GM19468 (cell line): ENCODE results near the gene MYO16.

ENCODE experiments used
- ATAC-seq: cut with Tn5 transposase; IDR thresholded peaks from one replicate; pipeline ENCODE4 v1.9.1; 2021; ENCODE audit warnings: mild to moderate bottlenecking, moderate library complexity, moderate number of reproducible peaks; ENCODE audit not compliant: unreplicated experiment; ENCODE audit errors: extremely low read depth

The MYO16 gene

GRCh38 chr13:108923386-108924047, 294.1 kb downstream of the MYO16 start:
- ATAC-seq, result no peak

- no peak for ATAC-seq
Observed at GRCh38 chr13:108924134-108924533, 294.7 kb downstream of the MYO16 start.

GRCh38 chr13:108924541-108924940, 295.1 kb downstream of the MYO16 start:
- ATAC-seq, result no peak

- ATAC-seq, result no peak
Observed at GRCh38 chr13:108925070-108925469, 295.7 kb downstream of the MYO16 start.

GRCh38 chr13:108926862-108927261, 297.5 kb downstream of the MYO16 start:
- ATAC-seq, result no peak

GRCh38 chr13:108927615-108928014, 298.2 kb downstream of the MYO16 start:
- no peak for ATAC-seq

- no peak for ATAC-seq
Observed at GRCh38 chr13:108929532-108930206, 300.3 kb downstream of the MYO16 start.

- ATAC-seq, result no peak
Observed at GRCh38 chr13:108932196-108932595, 302.8 kb downstream of the MYO16 start.

GRCh38 chr13:108933061-108933460, 303.6 kb downstream of the MYO16 start:
- no peak for ATAC-seq

GRCh38 chr13:108938155-108938554, 308.7 kb downstream of the MYO16 start:
- ATAC-seq, result no peak

GRCh38 chr13:108940121-108940520, 310.7 kb downstream of the MYO16 start:
- ATAC-seq, result no peak

GRCh38 chr13:108943842-108944241, 314.4 kb downstream of the MYO16 start:
- no peak for ATAC-seq

GRCh38 chr13:108944760-108945159, 315.3 kb downstream of the MYO16 start:
- no peak for ATAC-seq

GRCh38 chr13:108947551-108948030, 318.2 kb downstream of the MYO16 start:
- ATAC-seq, result no peak

- no peak for ATAC-seq
Observed at GRCh38 chr13:108948251-108948671, 318.9 kb downstream of the MYO16 start.

- ATAC-seq, result no peak
Observed at GRCh38 chr13:108950333-108951010, 321.1 kb downstream of the MYO16 start.

GRCh38 chr13:108955741-108956140, 326.3 kb downstream of the MYO16 start:
- ATAC-seq, result no peak

- ATAC-seq, result no peak
Observed at GRCh38 chr13:108957369-108958012, 328.1 kb downstream of the MYO16 start.

GRCh38 chr13:108958013-108958376, 328.6 kb downstream of the MYO16 start:
- ATAC-seq, result no peak

- ATAC-seq, result no peak
Observed at GRCh38 chr13:108959234-108959633, 329.8 kb downstream of the MYO16 start.

- ATAC-seq, result no peak
Observed at GRCh38 chr13:108960006-108960405, 330.6 kb downstream of the MYO16 start.
